Motor neuron (in vitro differentiated cells): ENCODE results near the gene BMP6. TPM values are rescaled to one million over a fixed set of nuclear protein-coding genes. Genes with fewer than 3 reads are reported as not detected.

Experiments used
- ATAC-seq, 8 experiments: fragments of 200-7000 bp; cut with Tn5 transposase; replicated peaks in 6 of 8; 2 replicates each; pipeline ENCODE4 v1.8.0; 2021; ENCODE audit warnings: mild to moderate bottlenecking in 8 of 8, moderate library complexity in 8 of 8
- H3K27ac ChIP-seq, 2 donors: fragments of 250-450 bp; sonication (Bioruptor Pico); 2 replicates each; pipeline ENCODE4 v1.9.0; 2021; ENCODE audit warnings: antibody characterized with exemption in 2 of 2, mild to moderate bottlenecking in 2 of 2, moderate library complexity in 1 of 2
- H3K4me1 ChIP-seq, 2 donors: fragments of 250-450 bp; sonication (Bioruptor Pico); replicated peaks in 1 of 2; 2 replicates each; pipeline ENCODE4 v1.6.1; 2021; ENCODE audit warnings: antibody characterized with exemption in 2 of 2, mild to moderate bottlenecking in 2 of 2, moderate library complexity in 1 of 2
- H3K4me3 ChIP-seq, 5 donors: fragments of 250-450 bp; sonication (Bioruptor Pico); 2 replicates each; pipeline ENCODE4 v1.9.0; 2021; ENCODE audit warnings: antibody characterized with exemption in 5 of 5, mild to moderate bottlenecking in 5 of 5, moderate library complexity in 4 of 5
- WGBS, 10 experiments: fragments of 450-650 bp; shearing (Covaris generic); methylation state at CpG; one replicate each; pipeline ENCODE4 v1.0.0; 2022; 5-methylcytosine and 5-hydroxymethylcytosine counted together
- in situ Hi-C, 9 experiments: fragments of 400-800 bp; cut with MboI; loops; one replicate each; pipeline ENCODE4 v1.15.0; 2021; ENCODE audit warnings: low sequenced_read_pairs in 9 of 9, low pct_unique_long_range_greater_than_20kb in 2 of 9; ENCODE audit not compliant: unreplicated experiment in 9 of 9
- total RNA-seq, 8 experiments: library from RNA; unstranded; fragments of 300-600 nt; gene quantifications; 2 replicates each; pipeline versions ENCODE4 v1.2.3 to v1.2.4, GENCODE V29; 2022

Gene BMP6
- total RNA-seq, 8 experiments from 2014 or later, result 0.51 to 10.9 (median 1.1) TPM

- no peak for ATAC-seq
- 40 to 80% (median 74%) methylated on average over 1 to 3 of the region's 5 CpGs; no CpG with 5 or more reads in 4 of the 10 experiments for WGBS, 10 experiments
- peaks cover 0 to 11% of the 10 kb centered on the region in 2 donors for H3K4me1 ChIP-seq
- in situ Hi-C loops, result no loop called here
- H3K27ac ChIP-seq, result no peak overlapping the region
- no peak overlapping the region for H3K4me3 ChIP-seq
These were observed 102.2 kb downstream of the BMP6 start for GRCh38 chr6:7828124-7828523.

GRCh38 chr6:7832904-7833750 is 107.2 kb downstream of the BMP6 start:
- WGBS, 10 experiments, result 20 to 100% (median 87%) methylated on average over 1 to 8 of the region's 9 CpGs
- Histone ChIP-seq H3K4me1 (peaks cover 0 to 3% of the 10 kb centered on the region in 2 donors), H3K4me3 (no peak overlapping the region), H3K27ac (no peak overlapping the region)
- ATAC-seq, result no peak
- in situ Hi-C loops, result no loop called here

GRCh38 chr6:7833751-7834070 is 107.8 kb downstream of the BMP6 start:
- 18 to 91% (median 62%) methylated on average over 2 to 4 of the region's 4 CpGs; no CpG with 5 or more reads in 1 of the 10 experiments for WGBS, 10 experiments
- H3K4me3 ChIP-seq, result no peak overlapping the region
- in situ Hi-C loops, result no loop called here
- ATAC-seq, result no peak
- no peaks in the 10 kb centered on the region for H3K4me1 ChIP-seq
- H3K27ac ChIP-seq, result no peak overlapping the region

GRCh38 chr6:7836371-7837026 is 110.6 kb downstream of the BMP6 start:
- no peak for ATAC-seq
- in situ Hi-C loops, result no loop called here
- WGBS, 10 experiments, result 55 to 100% (median 94%) methylated on average over 1 to 4 of the region's 4 CpGs
- no peak overlapping the region for H3K27ac ChIP-seq
- H3K4me3 ChIP-seq, result no peak overlapping the region
- peaks cover 0 to 10% of the 10 kb centered on the region in 2 donors for H3K4me1 ChIP-seq

- H3K4me1 ChIP-seq, result peaks cover 0 to 10% of the 10 kb centered on the region in 2 donors
- H3K27ac ChIP-seq, result no peak overlapping the region
- 0 to 100% (median 76%) methylated on average over 1 to 3 of the region's 3 CpGs; no CpG with 5 or more reads in 2 of the 10 experiments for WGBS, 10 experiments
- no peak overlapping the region for H3K4me3 ChIP-seq
- in situ Hi-C loops, result no loop called here
- no peak for ATAC-seq
These were observed 116.0 kb downstream of the BMP6 start for GRCh38 chr6:7841781-7842468.

GRCh38 chr6:7846966-7847818 is 121.3 kb downstream of the BMP6 start:
- Histone ChIP-seq H3K4me1 (no peaks in the 10 kb centered on the region), H3K4me3 (no peak overlapping the region), H3K27ac (no peak overlapping the region)
- ATAC-seq, result no peak
- in situ Hi-C loops, result no loop called here
- WGBS, 10 experiments, result 47 to 100% (median 82%) methylated on average over 1 to 6 of the region's 7 CpGs

GRCh38 chr6:7848229-7848628 is 122.3 kb downstream of the BMP6 start:
- Histone ChIP-seq H3K4me3 (no peak overlapping the region), H3K27ac (no peak overlapping the region), H3K4me1 (no peaks in the 10 kb centered on the region)
- in situ Hi-C loops, result no loop called here
- no peak for ATAC-seq
- WGBS, 10 experiments, result 33 to 92% (median 75%) methylated on average over 1 to 4 of the region's 4 CpGs; no CpG with 5 or more reads in 1 of the 10 experiments

GRCh38 chr6:7851780-7852179 is 125.9 kb downstream of the BMP6 start:
- H3K27ac ChIP-seq, result no peak overlapping the region
- H3K4me3 ChIP-seq, result no peak overlapping the region
- no peak for ATAC-seq
- in situ Hi-C loops, result no loop called here
- H3K4me1 ChIP-seq, result no peaks in the 10 kb centered on the region

- peak in 1 of 8 experiments; percentile 95 for ATAC-seq
- Histone ChIP-seq H3K4me1 (no peaks in the 10 kb centered on the region), H3K27ac (no peak overlapping the region), H3K4me3 (no peak overlapping the region)
- in situ Hi-C loops, result no loop called here
- 33 to 100% (median 62%) methylated on average over 1 to 4 of the region's 6 CpGs; no CpG with 5 or more reads in 3 of the 10 experiments for WGBS, 10 experiments
These were observed 133.7 kb downstream of the BMP6 start for GRCh38 chr6:7859591-7859990.

GRCh38 chr6:7865781-7866180 is 139.9 kb downstream of the BMP6 start:
- Histone ChIP-seq H3K4me1 (no peaks in the 10 kb centered on the region), H3K27ac (no peak overlapping the region), H3K4me3 (no peak overlapping the region)
- in situ Hi-C loops, result no loop called here
- ATAC-seq, result peak in 1 of 8 experiments; percentile 23
- 0 to 90% (median 17%) methylated on average over 1 to 6 of the region's 6 CpGs; no CpG with 5 or more reads in 1 of the 10 experiments for WGBS, 10 experiments

GRCh38 chr6:7866526-7866925 is 140.6 kb downstream of the BMP6 start:
- 0 to 100% (median 91%) methylated on average over 1 of the region's 1 CpG; no CpG with 5 or more reads in 3 of the 10 experiments for WGBS, 10 experiments

GRCh38 chr6:7868926-7869325 is 143.0 kb downstream of the BMP6 start:
- Histone ChIP-seq H3K4me1 (no peaks in the 10 kb centered on the region), H3K4me3 (no peak overlapping the region), H3K27ac (no peak overlapping the region)
- in situ Hi-C loops, result no loop called here
- WGBS, 10 experiments, result 76 to 100% (median 100%) methylated on average over 1 to 4 of the region's 10 CpGs; no CpG with 5 or more reads in 7 of the 10 experiments
- no peak for ATAC-seq

More at GRCh38 chr6:7866526-7866925, 140.6 kb downstream of the BMP6 start:
- in situ Hi-C loops, result no loop called here
- no peak for ATAC-seq
- H3K4me3 ChIP-seq, result no peak overlapping the region
- H3K4me1 ChIP-seq, result no peaks in the 10 kb centered on the region
- no peak overlapping the region for H3K27ac ChIP-seq
